ENCODE results near the gene NDE1. TPM values are rescaled to one million over a fixed set of nuclear protein-coding genes. Genes with fewer than 3 reads are reported as not detected.
"Not testable (repeated sequence)": the region's sequence is repeated elsewhere in the genome, so short reads cannot be mapped to it uniquely, and the experiment has no call there.

NDE1 gene
- total and polyA plus RNA-seq, 8 donors, result 3.3 to 13.2 (median 5.9) TPM

DNA sequence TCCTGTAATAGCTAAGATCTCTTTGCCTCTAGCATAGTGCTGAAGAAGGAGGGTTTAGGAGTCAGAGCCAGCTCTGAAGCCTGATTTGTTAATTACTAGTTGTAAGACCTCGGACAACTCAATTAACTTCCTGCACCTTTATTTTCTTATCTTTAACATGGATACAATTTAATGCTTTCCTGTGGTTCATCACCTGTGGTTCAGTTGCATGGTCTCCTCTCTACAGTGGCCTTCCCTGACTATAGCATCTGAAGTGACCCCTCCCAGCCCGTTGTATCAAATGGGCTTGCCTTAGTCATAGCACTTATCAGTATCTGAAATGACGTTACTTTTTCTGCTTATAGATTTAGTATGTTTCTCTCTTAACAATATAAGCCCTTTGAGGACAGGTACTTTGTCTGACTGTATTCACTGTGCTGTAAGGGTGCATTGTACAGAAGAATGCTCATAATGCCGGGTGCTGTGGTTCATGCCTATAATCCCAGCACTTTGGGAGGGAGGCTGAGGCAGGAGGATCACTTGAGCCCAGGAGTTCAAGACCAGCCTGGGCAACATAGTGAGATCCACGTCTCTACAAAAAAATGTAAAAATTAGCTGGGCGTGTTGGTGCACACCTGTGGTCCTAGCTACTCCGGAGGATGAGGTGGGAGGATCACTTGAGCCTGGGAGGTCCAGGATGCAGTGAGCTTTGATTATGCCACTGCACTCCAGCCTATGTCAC, 2.6 kb upstream of the NDE1 start:
- no peak for ATAC-seq
- no peaks in the 10 kb centered on the region for H3K27me3 ChIP-seq
- intact Hi-C loops (cut with DNase I), result no loop called here
- DNase-seq, result no peak
- H3K4me1 ChIP-seq, result peaks cover 5 to 15% (median 5%) of the 10 kb centered on the region in 3 donors
- FAIRE-seq, result no peak
- no peaks in the 10 kb centered on the region for H3K36me3 ChIP-seq
- no peak overlapping the region for H3K27ac ChIP-seq
- no peak for TF ChIP-seq CTCF (IDR thresholded peaks at IDR 0.05)
- WGBS, 2 donors, result 47 to 65% methylated on average over 7 of the region's 7 CpGs
- H3K4me3 ChIP-seq, result no peak overlapping the region
- H3K9me3 ChIP-seq, result no peaks in the 10 kb centered on the region

DNA sequence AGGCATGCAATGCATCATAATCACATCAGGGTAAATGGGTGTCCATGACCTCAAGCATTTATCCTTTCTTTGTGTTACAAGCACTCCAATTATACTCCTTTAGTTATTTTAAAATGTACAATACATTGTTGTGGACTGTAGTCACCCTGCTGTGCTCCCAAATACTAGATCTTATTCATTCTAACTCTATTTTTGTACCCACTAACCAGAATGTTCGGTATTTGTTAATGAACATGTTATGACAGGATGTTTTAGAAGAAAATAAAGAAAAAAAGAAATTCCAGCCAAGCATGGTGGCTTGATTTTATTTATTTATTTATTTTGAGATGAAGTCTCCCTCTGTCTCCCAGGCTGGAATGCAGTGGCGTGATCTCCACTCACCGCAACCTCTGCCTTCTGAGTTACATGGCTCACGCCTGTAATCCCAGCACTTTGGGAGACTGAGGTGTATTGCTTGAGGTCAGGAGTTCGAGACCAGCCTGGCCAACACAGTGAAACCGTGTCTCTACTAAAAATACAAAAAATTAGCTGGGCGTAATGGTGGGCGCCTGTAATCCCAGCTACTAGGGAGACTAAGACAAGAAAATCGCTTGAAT, 1.8 kb upstream of the NDE1 start:
- 76 to 81% methylated on average over 9 of the region's 9 CpGs for WGBS, 2 donors
- DNase-seq (no peak), FAIRE-seq (no peak), ATAC-seq (no peak)
- intact Hi-C loops (cut with DNase I), result no loop called here
- Histone ChIP-seq H3K27me3 (no peaks in the 10 kb centered on the region), H3K36me3 (no peaks in the 10 kb centered on the region), H3K9me3 (no peaks in the 10 kb centered on the region), H3K4me3 (no peak overlapping the region), H3K27ac (no peak overlapping the region), H3K4me1 (peaks cover 5 to 15% (median 5%) of the 10 kb centered on the region in 3 donors)
- TF ChIP-seq CTCF (IDR thresholded peaks at IDR 0.05), result no peak

GRCh38 chr16:15649311-15649710, 734 bp upstream of the NDE1 start:
- H3K36me3 ChIP-seq; ATAC-seq; H3K9me3 ChIP-seq; DNase-seq; FAIRE-seq; intact Hi-C loops (cut with DNase I); H3K27me3 ChIP-seq; H3K4me1 ChIP-seq: not testable (repeated sequence)
- WGBS, 2 donors, result 54 to 59% methylated on average over 17 of the region's 17 CpGs
- Histone ChIP-seq H3K4me3 (peak overlapping the region in 2 of 4 donors; percentile 92 to 93), H3K27ac (peak overlapping the region in 1 of 4 donors; percentile 51)

- Histone ChIP-seq H3K27me3 (no peaks in the 10 kb centered on the region), H3K36me3 (no peaks in the 10 kb centered on the region), H3K27ac (peak overlapping the region in 3 of 4 donors; percentile 47 to 76 (median 51)), H3K9me3 (no peaks in the 10 kb centered on the region), H3K4me1 (peaks cover 0 to 7% (median 0%) of the 10 kb centered on the region in 3 donors), H3K4me3 (peak overlapping the region; percentile 14 to 93 (median 92))
- FAIRE-seq (no peak), DNase-seq (no peak), ATAC-seq (no peak)
- intact Hi-C loops (cut with DNase I), result no loop called here
- 0 to 2% methylated on average over 14 of the region's 14 CpGs for WGBS, 2 donors
- TF ChIP-seq CTCF (IDR thresholded peaks at IDR 0.05), result no peak
Observed at GRCh38 chr16:15649727-15650018, 372 bp upstream of the NDE1 start.

GRCh38 chr16:15650698-15651171, 690 bp downstream of the NDE1 start:
- ATAC-seq (peak; percentile 10 to 41 (median 24)), DNase-seq (peak in 4 of 6 donors; percentile 11 to 64 (median 44)), FAIRE-seq (no peak)
- Histone ChIP-seq H3K4me3 (peak overlapping the region; percentile 82 to 93 (median 92)), H3K4me1 (peaks cover 0 to 7% (median 0%) of the 10 kb centered on the region in 3 donors), H3K27me3 (no peaks in the 10 kb centered on the region), H3K27ac (peak overlapping the region in 3 of 4 donors; percentile 31 to 76 (median 70)), H3K9me3 (no peaks in the 10 kb centered on the region), H3K36me3 (no peaks in the 10 kb centered on the region)
- TF ChIP-seq CTCF (IDR thresholded peaks at IDR 0.05), result no peak
- intact Hi-C loops (cut with DNase I), result no loop called here
- 1 to 2% methylated on average over 18 of the region's 18 CpGs for WGBS, 2 donors
